Stimulated activated naive CD8-positive, alpha-beta T cell treated with anti-CD3 and anti-CD28 coated beads, Interleukin-15, Interleukin-2, amounts not matched to agents 100 U/mL and 50 U/mL, for 24 hours (primary cell): ENCODE data around the gene ACAD9.

Experiments used
- ATAC-seq: fragments of 150-1000 bp; cut with Tn5 transposase; one replicate; pipeline ENCODE4 v1.10.0; 2021
- DNase-seq: peaks from one replicate; pipeline ENCODE4 v3.0.0; 2021

Gene ACAD9

GRCh38 chr3:128935922-128936321, 56.5 kb downstream of the ACAD9 start:
- no peak for ATAC-seq
- no peak for DNase-seq

GRCh38 chr3:128936341-128936740, 56.9 kb downstream of the ACAD9 start:
- no peak for DNase-seq
- ATAC-seq = no peak

- no peak for ATAC-seq
- no peak for DNase-seq
Observed at GRCh38 chr3:128940252-128940651, 60.8 kb downstream of the ACAD9 start.

- ATAC-seq (no peak), DNase-seq (no peak)
Observed at GRCh38 chr3:128942161-128942952, 62.9 kb downstream of the ACAD9 start.

- no peak for ATAC-seq
- DNase-seq = no peak
Observed at GRCh38 chr3:128945041-128945877, 65.8 kb downstream of the ACAD9 start.

GRCh38 chr3:128945878-128946175, 66.4 kb downstream of the ACAD9 start:
- ATAC-seq (no peak), DNase-seq (no peak)

- ATAC-seq = no peak
- no peak for DNase-seq
Observed at GRCh38 chr3:128946411-128946810, 67.0 kb downstream of the ACAD9 start.

GRCh38 chr3:128949158-128949557, 69.7 kb downstream of the ACAD9 start:
- ATAC-seq (no peak), DNase-seq (no peak)

- peak; percentile 61 for ATAC-seq
- peak; percentile 14 for DNase-seq
Observed at GRCh38 chr3:128950223-128950938, 71.0 kb downstream of the ACAD9 start.

- ATAC-seq (no peak), DNase-seq (no peak)
Observed at GRCh38 chr3:128956440-128956839, 77.0 kb downstream of the ACAD9 start.
